ENCODE results near the gene FOXP1.

GRCh38 chr3:71421475-71421819 is 162.1 kb downstream of the FOXP1 start:
- TF ChIP-seq GLIS3 (CRISPR knock-in tag; IDR thresholded peaks at IDR 0.05) (no peak), PATZ1 (CRISPR knock-in tag; IDR thresholded peaks at IDR 0.05; ENCODE audit: borderline replicate concordance) (no peak), CREB5 (CRISPR knock-in tag; IDR thresholded peaks at IDR 0.05; ENCODE audit: low read depth) (no peak), ZC3H10 (CRISPR knock-in tag; IDR thresholded peaks at IDR 0.05) (no peak), CSDC2 (CRISPR knock-in tag; IDR thresholded peaks at IDR 0.05) (no peak), CSRNP3 (CRISPR knock-in tag; IDR thresholded peaks at IDR 0.05) (no peak), BACH2 (CRISPR knock-in tag; IDR thresholded peaks at IDR 0.05; ENCODE audit: borderline replicate concordance) (no peak), ZFP30 (CRISPR knock-in tag; IDR thresholded peaks at IDR 0.05) (no peak), TCF4 (CRISPR knock-in tag; IDR thresholded peaks at IDR 0.05; ENCODE audit: borderline replicate concordance) (no peak), ISL1 (CRISPR knock-in tag; IDR thresholded peaks at IDR 0.05) (no peak), PPARA (CRISPR knock-in tag; IDR thresholded peaks at IDR 0.05; ENCODE audit: borderline replicate concordance) (no peak), ZFP3 (CRISPR knock-in tag; IDR thresholded peaks at IDR 0.05) (no peak), ZNF70 (CRISPR knock-in tag; IDR thresholded peaks at IDR 0.05) (no peak), POU6F1 (CRISPR knock-in tag; IDR thresholded peaks at IDR 0.05; ENCODE audit: borderline replicate concordance, low read depth) (no peak)

All from SK-N-SH treated with all-trans-retinoic acid at 6 μM for 48 hours (cell line).